ENCODE measurements around the gene HOXA13. TPM values are rescaled to one million over a fixed set of nuclear protein-coding genes. Genes with fewer than 3 reads are reported as not detected.
A peak's percentile ranks its signal among the peaks of the same experiment; 100 is the strongest.

The HOXA13 gene
- total and polyA plus RNA-seq, 3 experiments from 2014 or later = not detected

DNA sequence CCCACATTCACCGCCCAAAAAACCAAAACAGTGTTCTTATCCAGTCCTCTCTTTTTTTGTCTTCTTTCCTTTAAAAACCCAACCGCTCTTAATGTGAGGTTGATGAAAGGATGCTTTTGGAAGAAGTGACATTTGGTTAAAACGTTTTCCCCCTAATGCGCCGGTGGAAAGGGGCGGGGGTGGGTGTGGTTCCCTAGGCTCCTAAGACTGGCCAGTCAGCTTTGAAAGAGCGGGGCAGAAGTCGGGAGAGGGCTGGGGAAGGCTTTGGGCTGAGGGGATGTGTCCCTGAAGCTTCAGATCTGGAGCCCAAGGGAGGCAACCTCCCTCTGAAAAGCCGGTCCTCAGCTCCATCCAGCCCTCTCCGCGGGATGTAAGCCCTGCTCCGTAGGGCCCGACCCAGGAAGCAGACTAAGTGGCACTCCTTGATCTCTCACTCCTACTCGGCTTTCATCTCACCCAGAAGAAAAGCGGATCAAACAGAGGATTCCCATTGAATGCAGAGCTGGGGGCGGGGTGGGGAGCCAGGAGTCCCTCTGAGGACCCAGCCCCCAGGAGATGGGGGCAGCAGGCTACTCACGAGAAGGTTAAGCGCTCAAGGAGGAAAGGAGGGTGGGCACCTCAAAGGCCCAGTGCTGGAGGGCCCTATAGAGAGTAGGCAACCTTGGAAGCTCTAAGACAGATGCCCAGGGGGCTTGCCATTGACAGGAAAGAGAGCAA, 40.3 kb upstream of the HOXA13 start:
- peaks cover 72 to 82% of the 10 kb centered on the region in 2 donors for H3K27me3 Mint-ChIP-seq
- no peak for DNase-seq
- POLR2A ChIA-PET = no interaction called here
- peaks cover 0 to 2% (median 0%) of the 10 kb centered on the region in 3 donors for H3K36me3 Mint-ChIP-seq
- peaks cover 29 to 57% (median 30%) of the 10 kb centered on the region in 3 donors for H3K4me1 Mint-ChIP-seq
- Histone ChIP-seq H3K27me3 (ENCODE audit: insufficient read depth, low read length, poor library complexity, severe bottlenecking) (peaks cover 76% of the 10 kb centered on the region), H3K4me3 (ENCODE audit: low read length) (no peak overlapping the region), H3K9me3 (ENCODE audit: low read length) (no peaks in the 10 kb centered on the region), H3K27ac (ENCODE audit: low read depth, low read length) (no peak overlapping the region), H3K36me3 (ENCODE audit: insufficient read depth, low read length) (no peaks in the 10 kb centered on the region), H3K4me1 (ENCODE audit: insufficient read depth, low read length) (peaks cover 8% of the 10 kb centered on the region)
- no peaks in the 10 kb centered on the region for H3K9me3 Mint-ChIP-seq
- H3K4me3 Mint-ChIP-seq = peak overlapping the region in 6 of 7 donors; percentile 2 to 59 (median 45)
- peak overlapping the region in 1 of 8 donors; percentile 26 for H3K27ac Mint-ChIP-seq
- CTCF ChIA-PET = no interaction called here

DNA sequence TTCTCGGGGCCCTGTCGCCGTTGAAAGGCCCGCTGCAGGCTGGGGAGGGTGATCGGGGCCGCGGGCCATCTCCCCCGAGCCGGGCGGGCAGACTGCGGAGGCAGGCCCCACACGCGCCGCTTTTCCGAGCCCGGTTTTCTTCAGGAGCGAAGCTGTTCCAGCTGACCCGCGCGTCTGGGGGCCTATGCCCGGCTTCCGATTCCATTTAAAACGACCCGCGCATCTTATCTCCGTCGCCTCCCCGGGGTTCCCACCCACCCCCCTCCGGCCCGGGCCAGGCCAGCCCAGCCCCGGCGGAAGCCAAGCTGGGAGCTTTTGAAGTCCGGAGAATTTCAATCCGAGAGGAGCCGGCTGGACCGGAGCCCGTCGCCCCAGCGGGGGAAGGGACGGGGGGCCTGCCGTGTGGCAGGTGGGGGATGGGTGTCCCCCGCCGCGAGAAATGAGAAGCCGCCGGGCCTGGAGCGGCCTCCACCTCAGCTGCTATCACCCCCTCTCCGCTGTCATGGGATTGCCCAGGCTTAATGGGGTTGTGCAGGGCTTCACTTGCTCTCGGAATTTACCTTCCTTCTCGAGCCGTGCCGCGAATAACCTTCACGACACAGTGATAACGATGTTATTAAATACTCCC, 39.6 kb upstream of the HOXA13 start:
- no peaks in the 10 kb centered on the region for H3K9me3 ChIP-seq (ENCODE audit: low read length)
- no peak overlapping the region for H3K27ac Mint-ChIP-seq
- peaks cover 70% of the 10 kb centered on the region for H3K27me3 ChIP-seq (ENCODE audit: insufficient read depth, low read length, poor library complexity, severe bottlenecking)
- H3K4me1 ChIP-seq (ENCODE audit: insufficient read depth, low read length) = peaks cover 8% of the 10 kb centered on the region
- H3K27me3 Mint-ChIP-seq = peaks cover 72 to 81% of the 10 kb centered on the region in 2 donors
- H3K4me3 Mint-ChIP-seq = peak overlapping the region in 6 of 7 donors; percentile 2 to 59 (median 45)
- H3K4me3 ChIP-seq (ENCODE audit: low read length) = no peak overlapping the region
- DNase-seq = no peak
- H3K9me3 Mint-ChIP-seq = no peaks in the 10 kb centered on the region
- ChIA-PET CTCF (no interaction called here), POLR2A (no interaction called here)
- no peak overlapping the region for H3K27ac ChIP-seq (ENCODE audit: low read depth, low read length)
- H3K4me1 Mint-ChIP-seq = peaks cover 29 to 56% (median 30%) of the 10 kb centered on the region in 3 donors
- H3K36me3 ChIP-seq (ENCODE audit: insufficient read depth, low read length) = no peaks in the 10 kb centered on the region
- H3K36me3 Mint-ChIP-seq = peaks cover 0 to 2% (median 0%) of the 10 kb centered on the region in 3 donors

DNA sequence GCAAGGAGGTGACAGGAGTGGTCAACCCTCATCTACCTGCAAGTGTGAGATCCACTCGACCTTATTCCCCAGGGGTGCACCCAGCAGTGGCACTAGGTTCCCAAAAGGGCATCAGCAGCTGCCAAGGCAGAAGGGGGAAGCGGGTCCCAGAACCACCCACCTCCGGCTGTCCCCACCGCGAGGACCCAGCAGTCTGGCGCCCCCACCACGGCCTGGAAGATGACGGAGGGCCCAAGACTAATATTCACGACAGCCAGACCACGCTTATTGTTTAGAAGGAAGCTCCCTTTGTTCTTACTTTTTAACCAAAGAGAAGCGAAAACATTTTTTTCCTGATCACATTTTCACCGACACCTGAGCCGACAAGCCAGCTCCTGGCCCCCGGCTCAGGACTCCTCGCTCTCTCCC, 39.1 kb upstream of the HOXA13 start:
- CTCF ChIA-PET = no interaction called here
- H3K36me3 Mint-ChIP-seq = peaks cover 0 to 2% (median 0%) of the 10 kb centered on the region in 3 donors
- Histone ChIP-seq H3K4me3 (ENCODE audit: low read length) (no peak overlapping the region), H3K4me1 (ENCODE audit: insufficient read depth, low read length) (peaks cover 8% of the 10 kb centered on the region), H3K9me3 (ENCODE audit: low read length) (no peaks in the 10 kb centered on the region), H3K27ac (ENCODE audit: low read depth, low read length) (no peak overlapping the region), H3K36me3 (ENCODE audit: insufficient read depth, low read length) (no peaks in the 10 kb centered on the region), H3K27me3 (ENCODE audit: insufficient read depth, low read length, poor library complexity, severe bottlenecking) (peaks cover 64% of the 10 kb centered on the region)
- POLR2A ChIA-PET = no interaction called here
- peak overlapping the region in 3 of 7 donors; percentile 5 to 32 (median 15) for H3K4me3 Mint-ChIP-seq
- H3K4me1 Mint-ChIP-seq = peaks cover 28 to 53% (median 30%) of the 10 kb centered on the region in 3 donors
- no peak for DNase-seq
- H3K9me3 Mint-ChIP-seq = no peaks in the 10 kb centered on the region
- H3K27me3 Mint-ChIP-seq = peaks cover 72 to 82% of the 10 kb centered on the region in 2 donors
- no peak overlapping the region for H3K27ac Mint-ChIP-seq

DNA sequence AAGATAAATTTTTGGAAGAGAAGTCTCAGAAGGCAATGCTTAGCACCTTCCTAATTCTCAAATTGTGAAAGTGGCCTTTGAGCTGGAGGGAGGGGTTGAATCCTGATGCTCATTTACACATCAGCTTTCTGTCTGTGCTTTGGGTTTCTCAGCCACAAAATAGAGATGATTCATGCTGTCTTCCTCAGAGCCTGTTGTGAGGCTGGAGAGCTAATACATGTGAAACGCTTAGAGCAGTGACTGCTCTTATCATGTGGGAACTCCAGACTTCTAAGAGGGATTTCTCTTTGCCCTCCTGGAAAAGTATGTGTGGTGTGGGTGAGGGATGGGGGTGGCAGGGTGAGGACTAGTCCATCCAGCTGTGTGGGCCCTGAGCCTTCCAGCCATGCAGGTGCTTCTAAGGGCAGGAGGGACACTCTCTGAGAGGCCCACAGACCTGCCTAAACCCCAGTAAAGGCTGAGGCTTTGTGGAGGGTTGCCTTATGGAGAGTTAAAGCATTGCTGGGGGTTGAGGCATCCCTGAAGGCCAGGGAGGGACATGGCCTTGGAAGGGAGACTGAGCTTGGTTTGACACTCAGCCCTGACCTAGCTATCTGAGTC, 37.9 kb upstream of the HOXA13 start:
- Histone ChIP-seq H3K9me3 (ENCODE audit: low read length) (no peaks in the 10 kb centered on the region), H3K27ac (ENCODE audit: low read depth, low read length) (no peak overlapping the region), H3K4me1 (ENCODE audit: insufficient read depth, low read length) (peaks cover 8% of the 10 kb centered on the region), H3K27me3 (ENCODE audit: insufficient read depth, low read length, poor library complexity, severe bottlenecking) (peaks cover 57% of the 10 kb centered on the region), H3K36me3 (ENCODE audit: insufficient read depth, low read length) (no peaks in the 10 kb centered on the region), H3K4me3 (ENCODE audit: low read length) (no peak overlapping the region)
- no peak for DNase-seq
- CTCF ChIA-PET = interaction anchor here (0.7 kb wide), 1 partner anchor 9 kb away, joined by 3 read pairs; no protein-coding TSS in a partner anchor
- Mint-ChIP-seq H3K9me3 (no peaks in the 10 kb centered on the region), H3K4me1 (peaks cover 26 to 48% (median 26%) of the 10 kb centered on the region in 3 donors), H3K36me3 (peaks cover 0 to 2% (median 0%) of the 10 kb centered on the region in 3 donors), H3K27ac (no peak overlapping the region), H3K27me3 (peaks cover 68 to 85% of the 10 kb centered on the region in 2 donors), H3K4me3 (peak overlapping the region in 2 of 7 donors; percentile 1 to 11)
- POLR2A ChIA-PET = no interaction called here

DNA sequence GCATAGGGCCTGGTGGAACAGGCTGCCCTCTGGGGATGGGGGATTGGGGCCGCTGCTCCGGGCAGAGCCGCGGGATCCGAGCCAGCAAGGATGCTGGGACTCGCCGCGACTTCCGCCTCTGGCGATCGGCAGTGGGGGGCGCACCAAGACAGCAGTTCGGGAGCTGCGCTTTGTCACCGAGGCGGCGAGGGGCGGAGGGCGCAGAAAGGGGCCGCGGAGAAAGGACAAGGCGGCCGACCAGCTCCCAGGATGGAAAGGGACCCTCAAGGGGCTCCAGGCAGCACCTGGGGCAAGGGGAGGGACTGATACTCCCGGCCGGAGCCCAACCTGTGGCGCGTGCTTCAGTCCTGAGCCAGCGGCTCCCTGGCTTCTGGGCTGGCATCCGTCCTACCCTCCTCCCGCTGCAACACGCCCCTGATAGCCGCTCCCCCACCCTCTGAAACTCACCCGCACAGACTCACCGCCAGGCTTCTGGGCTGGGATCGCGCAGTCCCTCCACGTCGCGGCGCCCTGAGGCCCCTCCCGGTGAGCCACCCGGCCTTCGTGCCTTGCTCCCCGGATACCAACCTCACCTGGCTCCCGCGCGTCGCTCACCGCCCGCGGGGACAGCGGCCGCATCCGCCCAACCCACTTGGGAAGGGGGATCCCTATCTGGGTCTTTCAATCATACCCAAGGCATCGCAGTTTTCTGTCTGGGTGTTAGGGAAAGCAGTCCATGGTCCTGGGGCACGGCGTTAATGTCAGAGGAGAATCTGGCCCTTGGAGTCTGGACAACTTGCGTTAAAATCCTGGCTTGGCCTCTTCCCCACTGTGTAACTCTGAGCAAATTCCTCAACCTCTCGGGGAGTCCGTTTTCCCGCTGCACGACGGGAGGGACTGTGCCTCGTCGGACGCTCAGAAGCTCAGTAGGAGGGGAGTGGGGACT, 35.8 kb upstream of the HOXA13 start:
- Histone ChIP-seq H3K9me3 (ENCODE audit: low read length) (no peaks in the 10 kb centered on the region), H3K4me3 (ENCODE audit: low read length) (no peak overlapping the region), H3K27ac (ENCODE audit: low read depth, low read length) (no peak overlapping the region), H3K4me1 (ENCODE audit: insufficient read depth, low read length) (peaks cover 8% of the 10 kb centered on the region), H3K36me3 (ENCODE audit: insufficient read depth, low read length) (no peaks in the 10 kb centered on the region), H3K27me3 (ENCODE audit: insufficient read depth, low read length, poor library complexity, severe bottlenecking) (peaks cover 41% of the 10 kb centered on the region)
- no peak for DNase-seq
- ChIA-PET POLR2A (interaction anchor here (0.7 kb wide), 1 partner anchor 12 kb away, joined by 4 read pairs; no protein-coding TSS in a partner anchor), CTCF (no interaction called here)
- H3K36me3 Mint-ChIP-seq = no peaks in the 10 kb centered on the region
- peaks cover 13 to 31% (median 17%) of the 10 kb centered on the region in 3 donors for H3K4me1 Mint-ChIP-seq
- H3K27ac Mint-ChIP-seq = no peak overlapping the region
- H3K4me3 Mint-ChIP-seq = peak overlapping the region in 4 of 7 donors; percentile 19 to 52 (median 40)
- no peaks in the 10 kb centered on the region for H3K9me3 Mint-ChIP-seq
- H3K27me3 Mint-ChIP-seq = peaks cover 58 to 68% of the 10 kb centered on the region in 2 donors

DNA sequence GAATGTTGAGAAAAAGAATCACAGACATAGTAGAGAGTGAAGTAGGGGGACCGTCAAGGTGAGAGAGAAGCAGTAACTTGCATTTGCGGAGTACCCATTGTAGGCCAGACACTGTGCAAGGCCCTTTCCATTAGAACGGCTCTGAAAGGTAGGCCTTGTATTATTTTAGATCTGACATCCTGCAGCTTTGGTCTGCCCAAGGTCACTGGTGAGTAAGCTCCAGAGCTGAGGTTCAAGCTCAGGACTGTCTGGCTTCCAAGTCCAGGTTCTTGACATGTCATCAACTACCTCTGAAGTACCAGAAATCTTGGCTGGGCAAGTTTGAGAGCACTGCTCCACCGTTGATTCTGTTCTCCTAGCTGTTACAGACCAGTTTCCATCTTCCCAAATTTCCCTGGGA, 29.6 kb upstream of the HOXA13 start:
- DNase-seq = no peak
- CTCF ChIA-PET = no interaction called here
- no peaks in the 10 kb centered on the region for H3K9me3 Mint-ChIP-seq
- H3K36me3 Mint-ChIP-seq = no peaks in the 10 kb centered on the region
- no peak overlapping the region for H3K4me3 Mint-ChIP-seq
- H3K4me1 ChIP-seq (ENCODE audit: insufficient read depth, low read length) = no peaks in the 10 kb centered on the region
- H3K27me3 Mint-ChIP-seq = peaks cover 34 to 65% of the 10 kb centered on the region in 2 donors
- H3K27ac Mint-ChIP-seq = no peak overlapping the region
- H3K36me3 ChIP-seq (ENCODE audit: insufficient read depth, low read length) = no peaks in the 10 kb centered on the region
- H3K27me3 ChIP-seq (ENCODE audit: insufficient read depth, low read length, poor library complexity, severe bottlenecking) = peaks cover 19% of the 10 kb centered on the region
- H3K4me1 Mint-ChIP-seq = peaks cover 0 to 1% (median 0%) of the 10 kb centered on the region in 3 donors
- H3K9me3 ChIP-seq (ENCODE audit: low read length) = no peaks in the 10 kb centered on the region
- no peak overlapping the region for H3K4me3 ChIP-seq (ENCODE audit: low read length)
- H3K27ac ChIP-seq (ENCODE audit: low read depth, low read length) = no peak overlapping the region
- POLR2A ChIA-PET = no interaction called here

DNA sequence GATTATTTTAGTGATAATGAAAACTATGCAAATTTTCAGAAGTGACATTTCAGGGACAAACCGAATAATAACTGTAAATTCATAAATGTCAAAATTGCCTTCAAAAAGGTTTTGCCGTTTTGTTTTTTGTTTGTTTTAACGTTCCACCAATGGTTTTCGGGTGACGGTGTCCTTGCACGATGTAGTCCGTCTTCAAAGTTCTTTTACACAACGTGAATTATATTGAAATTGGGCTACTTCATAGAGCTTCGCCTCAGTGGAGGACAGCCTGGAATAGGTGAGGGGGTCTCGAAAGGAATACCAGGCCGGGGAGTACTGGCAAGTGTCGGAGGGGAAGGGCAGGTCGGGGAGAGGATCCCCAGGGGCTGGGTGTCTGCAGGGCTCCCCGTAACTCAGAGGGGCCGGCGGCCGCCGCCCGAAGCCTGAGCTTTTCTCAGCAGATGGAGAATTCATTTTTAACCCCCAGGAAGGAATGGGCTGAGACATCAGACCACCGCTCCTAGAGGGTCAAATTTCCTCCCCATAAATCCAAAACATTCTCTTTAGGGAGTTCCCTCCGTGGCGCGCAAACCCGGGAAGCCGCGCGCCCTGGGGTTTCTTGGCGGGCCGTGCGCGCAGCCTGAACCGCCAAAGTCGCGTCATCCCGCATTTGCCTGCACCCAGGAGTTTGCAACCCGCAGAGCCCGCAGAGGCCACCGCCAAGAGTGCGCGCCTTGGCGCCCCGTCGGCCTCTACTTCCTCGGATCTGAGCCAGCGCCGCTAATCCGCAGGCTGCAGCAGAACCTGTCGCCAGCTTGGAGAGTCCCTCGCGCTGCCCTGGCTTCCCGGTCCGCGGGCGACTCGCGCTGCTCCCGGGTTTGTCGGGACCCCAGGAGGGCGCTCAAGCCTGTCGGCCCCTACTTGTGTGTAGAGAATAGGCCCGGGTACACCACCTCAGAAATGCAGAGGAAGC, 25.4 kb upstream of the HOXA13 start:
- Mint-ChIP-seq H3K9me3 (no peaks in the 10 kb centered on the region), H3K27ac (peak overlapping the region in 1 of 8 donors; percentile 18), H3K36me3 (no peaks in the 10 kb centered on the region), H3K4me1 (peaks cover 0 to 3% (median 0%) of the 10 kb centered on the region in 3 donors), H3K27me3 (peaks cover 39 to 85% of the 10 kb centered on the region in 2 donors), H3K4me3 (no peak overlapping the region)
- Histone ChIP-seq H3K4me3 (ENCODE audit: low read length) (no peak overlapping the region), H3K27me3 (ENCODE audit: insufficient read depth, low read length, poor library complexity, severe bottlenecking) (peaks cover 35% of the 10 kb centered on the region), H3K9me3 (ENCODE audit: low read length) (no peaks in the 10 kb centered on the region), H3K4me1 (ENCODE audit: insufficient read depth, low read length) (no peaks in the 10 kb centered on the region), H3K36me3 (ENCODE audit: insufficient read depth, low read length) (no peaks in the 10 kb centered on the region), H3K27ac (ENCODE audit: low read depth, low read length) (no peak overlapping the region)
- ChIA-PET CTCF (interaction anchor here (1.0 kb wide), 1 partner anchor 45 kb away, joined by 3 read pairs; no protein-coding TSS in a partner anchor), POLR2A (no interaction called here)
- no peak for DNase-seq
